ENCODE data around the gene WDR86. TPM values are rescaled to one million over a fixed set of nuclear protein-coding genes. Genes with fewer than 3 reads are reported as not detected.

Gene WDR86
- total and polyA plus RNA-seq, 7 experiments from 2014 or later = 0.24 to 9.7 (median 2.3) TPM; not detected in 3

- CTCF ChIA-PET = no interaction called here
- H3K4me3 Mint-ChIP-seq = peak overlapping the region in 9 of 10 donors; percentile 62 to 78 (median 73)
- no peaks in the 10 kb centered on the region for H3K36me3 Mint-ChIP-seq
- H3K9me3 ChIP-seq (ENCODE audit: control insufficient read depth in 2 of 3, low read length in 3 of 3) = no peaks in the 10 kb centered on the region
- peaks cover 59 to 76% of the 10 kb centered on the region in 2 donors for H3K4me1 ChIP-seq (ENCODE audit: control insufficient read depth in 2 of 2, insufficient read depth in 2 of 2, low read length in 2 of 2)
- H3K4me3 ChIP-seq (ENCODE audit: low read length) = peak overlapping the region; percentile 29
- ATAC-seq (no peak), DNase-seq (no peak)
- H3K4me1 Mint-ChIP-seq = peaks cover 28 to 75% (median 63%) of the 10 kb centered on the region in 7 donors
- peak overlapping the region; percentile 57 for H3K27ac ChIP-seq (ENCODE audit: low read depth, low read length)
- POLR2A ChIA-PET = interaction anchor here (1.1 to 2.0 kb wide), 3 partner anchors 14 to 19 kb away, joined by 3 to 11 read pairs (median 10); partner anchors contain the start of gene WDR86
- peak overlapping the region; percentile 80 to 95 (median 94) for H3K27ac Mint-ChIP-seq
- H3K27me3 Mint-ChIP-seq = peaks cover 0 to 11% (median 0%) of the 10 kb centered on the region in 5 donors
- intact Hi-C loops (cut with micrococcal nuclease) = loop anchor here in 1 of 2 donors (2.0 kb wide), 1 partner anchor 14 kb away; no protein-coding TSS in a partner anchor
- H3K9me3 Mint-ChIP-seq = no peaks in the 10 kb centered on the region
- no peaks in the 10 kb centered on the region for H3K36me3 ChIP-seq (ENCODE audit: control insufficient read depth in 2 of 3, insufficient read depth in 3 of 3, low read length in 3 of 3)
- H3K27me3 ChIP-seq (ENCODE audit: control insufficient read depth in 2 of 2, insufficient read depth in 2 of 2, low read length in 2 of 2) = no peaks in the 10 kb centered on the region
Observed at GRCh38 chr7:151429237-151429559, 19.4 kb upstream of the WDR86 start.

GRCh38 chr7:151428378-151429236 lies 18.8 kb upstream of the WDR86 start:
- Mint-ChIP-seq H3K27ac (peak overlapping the region; percentile 80 to 95 (median 92)), H3K27me3 (peaks cover 0 to 11% (median 0%) of the 10 kb centered on the region in 5 donors), H3K4me3 (peak overlapping the region; percentile 9 to 78 (median 71)), H3K9me3 (no peaks in the 10 kb centered on the region), H3K36me3 (no peaks in the 10 kb centered on the region), H3K4me1 (peaks cover 30 to 75% (median 62%) of the 10 kb centered on the region in 7 donors)
- peak overlapping the region; percentile 57 for H3K27ac ChIP-seq (ENCODE audit: low read depth, low read length)
- H3K9me3 ChIP-seq (ENCODE audit: control insufficient read depth in 2 of 3, low read length in 3 of 3) = no peaks in the 10 kb centered on the region
- no peak for ATAC-seq
- peak overlapping the region; percentile 29 for H3K4me3 ChIP-seq (ENCODE audit: low read length)
- H3K36me3 ChIP-seq (ENCODE audit: control insufficient read depth in 2 of 3, insufficient read depth in 3 of 3, low read length in 3 of 3) = no peaks in the 10 kb centered on the region
- peaks cover 58 to 72% of the 10 kb centered on the region in 2 donors for H3K4me1 ChIP-seq (ENCODE audit: control insufficient read depth in 2 of 2, insufficient read depth in 2 of 2, low read length in 2 of 2)
- intact Hi-C loops (cut with micrococcal nuclease) = loop anchor here in 1 of 2 donors (2.0 kb wide), 1 partner anchor 14 kb away; no protein-coding TSS in a partner anchor
- ChIA-PET POLR2A (interaction anchor here (0.7 to 2.0 kb wide), 2 partner anchors 15 to 62 kb away, joined by 3 to 11 read pairs; no protein-coding TSS in a partner anchor), CTCF (interaction anchor here (0.6 to 1.0 kb wide), 3 partner anchors 20 to 31 kb away, joined by 3 to 7 read pairs (median 3); no protein-coding TSS in a partner anchor)
- no peaks in the 10 kb centered on the region for H3K27me3 ChIP-seq (ENCODE audit: control insufficient read depth in 2 of 2, insufficient read depth in 2 of 2, low read length in 2 of 2)
- no peak for DNase-seq

GRCh38 chr7:151427705-151428377 lies 18.0 kb upstream of the WDR86 start:
- Histone ChIP-seq H3K27ac (ENCODE audit: low read depth, low read length) (peak overlapping the region; percentile 57), H3K4me1 (ENCODE audit: control insufficient read depth in 2 of 2, insufficient read depth in 2 of 2, low read length in 2 of 2) (peaks cover 51 to 64% of the 10 kb centered on the region in 2 donors), H3K9me3 (ENCODE audit: control insufficient read depth in 2 of 3, low read length in 3 of 3) (no peaks in the 10 kb centered on the region), H3K36me3 (ENCODE audit: control insufficient read depth in 2 of 3, insufficient read depth in 3 of 3, low read length in 3 of 3) (no peaks in the 10 kb centered on the region), H3K4me3 (ENCODE audit: low read length) (no peak overlapping the region), H3K27me3 (ENCODE audit: control insufficient read depth in 2 of 2, insufficient read depth in 2 of 2, low read length in 2 of 2) (no peaks in the 10 kb centered on the region)
- ChIA-PET CTCF (interaction anchor here (0.6 to 1.0 kb wide), 3 partner anchors 21 to 32 kb away, joined by 3 to 7 read pairs (median 3); no protein-coding TSS in a partner anchor), POLR2A (interaction anchor here (0.7 kb wide), 1 partner anchor 61 kb away, joined by 3 read pairs; no protein-coding TSS in a partner anchor)
- intact Hi-C loops (cut with micrococcal nuclease) = loop anchor here in 1 of 2 donors (2.0 kb wide), 1 partner anchor 13 kb away; no protein-coding TSS in a partner anchor
- no peaks in the 10 kb centered on the region for H3K9me3 Mint-ChIP-seq
- peak overlapping the region in 9 of 10 donors; percentile 41 to 78 (median 69) for H3K4me3 Mint-ChIP-seq
- peak overlapping the region in 8 of 9 donors; percentile 87 to 95 (median 93) for H3K27ac Mint-ChIP-seq
- DNase-seq (peak in 1 of 9 donors; percentile 15), ATAC-seq (no peak)
- peaks cover 26 to 68% (median 54%) of the 10 kb centered on the region in 7 donors for H3K4me1 Mint-ChIP-seq
- no peaks in the 10 kb centered on the region for H3K36me3 Mint-ChIP-seq
- peaks cover 0 to 11% (median 0%) of the 10 kb centered on the region in 5 donors for H3K27me3 Mint-ChIP-seq

GRCh38 chr7:151426904-151427704 lies 17.3 kb upstream of the WDR86 start:
- peaks cover 25 to 62% (median 49%) of the 10 kb centered on the region in 7 donors for H3K4me1 Mint-ChIP-seq
- Histone ChIP-seq H3K9me3 (ENCODE audit: control insufficient read depth in 2 of 3, low read length in 3 of 3) (no peaks in the 10 kb centered on the region), H3K4me3 (ENCODE audit: low read length) (no peak overlapping the region), H3K27ac (ENCODE audit: low read depth, low read length) (no peak overlapping the region), H3K27me3 (ENCODE audit: control insufficient read depth in 2 of 2, insufficient read depth in 2 of 2, low read length in 2 of 2) (no peaks in the 10 kb centered on the region), H3K36me3 (ENCODE audit: control insufficient read depth in 2 of 3, insufficient read depth in 3 of 3, low read length in 3 of 3) (no peaks in the 10 kb centered on the region), H3K4me1 (ENCODE audit: control insufficient read depth in 2 of 2, insufficient read depth in 2 of 2, low read length in 2 of 2) (peaks cover 44 to 57% of the 10 kb centered on the region in 2 donors)
- CTCF ChIA-PET = interaction anchor here (0.7 kb wide), 1 partner anchor 21 kb away, joined by 3 read pairs; no protein-coding TSS in a partner anchor
- no peak for ATAC-seq
- peak overlapping the region in 3 of 10 donors; percentile 58 to 78 (median 75) for H3K4me3 Mint-ChIP-seq
- H3K27me3 Mint-ChIP-seq = peaks cover 0 to 14% (median 0%) of the 10 kb centered on the region in 5 donors
- H3K27ac Mint-ChIP-seq = peak overlapping the region in 6 of 9 donors; percentile 88 to 95 (median 94)
- POLR2A ChIA-PET = no interaction called here
- peaks cover 0 to under 1% (median 0%) of the 10 kb centered on the region in 11 donors for H3K9me3 Mint-ChIP-seq
- intact Hi-C loops (cut with micrococcal nuclease) = no loop called here
- no peak for DNase-seq
- no peaks in the 10 kb centered on the region for H3K36me3 Mint-ChIP-seq

- ATAC-seq (no peak), DNase-seq (no peak)
- Mint-ChIP-seq H3K9me3 (peaks cover 0 to 6% (median 0%) of the 10 kb centered on the region in 11 donors), H3K4me1 (peaks cover 25 to 59% (median 47%) of the 10 kb centered on the region in 7 donors), H3K27me3 (peaks cover 0 to 21% (median 0%) of the 10 kb centered on the region in 5 donors), H3K4me3 (peak overlapping the region in 2 of 10 donors; percentile 19 to 41), H3K36me3 (peaks cover 0 to 5% (median 0%) of the 10 kb centered on the region in 5 donors), H3K27ac (peak overlapping the region in 2 of 9 donors; percentile 69 to 70)
- intact Hi-C loops (cut with micrococcal nuclease) = no loop called here
- Histone ChIP-seq H3K36me3 (ENCODE audit: control insufficient read depth in 2 of 3, insufficient read depth in 3 of 3, low read length in 3 of 3) (no peaks in the 10 kb centered on the region), H3K4me1 (ENCODE audit: control insufficient read depth in 2 of 2, insufficient read depth in 2 of 2, low read length in 2 of 2) (peaks cover 41 to 51% of the 10 kb centered on the region in 2 donors), H3K27me3 (ENCODE audit: control insufficient read depth in 2 of 2, insufficient read depth in 2 of 2, low read length in 2 of 2) (no peaks in the 10 kb centered on the region), H3K4me3 (ENCODE audit: low read length) (no peak overlapping the region), H3K9me3 (ENCODE audit: control insufficient read depth in 2 of 3, low read length in 3 of 3) (no peaks in the 10 kb centered on the region), H3K27ac (ENCODE audit: low read depth, low read length) (no peak overlapping the region)
- CTCF ChIA-PET = interaction anchor here (0.7 kb wide), 1 partner anchor 22 kb away, joined by 3 read pairs; no protein-coding TSS in a partner anchor
- POLR2A ChIA-PET = no interaction called here
Observed at GRCh38 chr7:151426441-151426903, 16.6 kb upstream of the WDR86 start.

Measured in naive thymus-derived CD4-positive, alpha-beta T cell (primary cell).